H9 (cell line): Measurements from ENCODE around the gene LETM1. TPM values are rescaled to one million over a fixed set of nuclear protein-coding genes. Genes with fewer than 3 reads are reported as not detected.

Experiments used
- DNase-seq: peaks from one replicate; pipeline ENCODE4 v3.0.0-alpha.2; 2017
- H2AFZ ChIP-seq: one replicate; pipeline ENCODE4 v1.6.1; 2013; ENCODE audit warnings: mild to moderate bottlenecking, low read length, control low read depth, moderate library complexity
- H2AK5ac ChIP-seq: 2 replicates; pipeline ENCODE4 v1.6.1; 2013; ENCODE audit warnings: low read length, control low read depth, mixed read lengths; ENCODE audit not compliant: insufficient read length
- H2BK120ac ChIP-seq: one replicate; pipeline ENCODE4 v1.6.1; 2013; ENCODE audit warnings: low read depth, mild to moderate bottlenecking, low read length, control low read depth, inconsistent platforms; ENCODE audit not compliant: poor library complexity, severe bottlenecking
- H2BK12ac ChIP-seq: 2 replicates; pipeline ENCODE4 v1.6.1; 2013; ENCODE audit warnings: low read length, control low read depth, mixed read lengths, low read depth; ENCODE audit not compliant: insufficient read length
- H2BK15ac ChIP-seq: 2 replicates; pipeline ENCODE4 v1.6.1; 2013; ENCODE audit warnings: low read depth, low read length, control low read depth
- H2BK20ac ChIP-seq: one replicate; pipeline ENCODE4 v1.6.1; 2013; ENCODE audit warnings: low read depth, mild to moderate bottlenecking, low read length, control low read depth, inconsistent platforms; ENCODE audit not compliant: poor library complexity, severe bottlenecking
- H2BK5ac ChIP-seq: 2 replicates; pipeline ENCODE4 v1.6.1; 2013; ENCODE audit warnings: low read length, control low read depth, mixed read lengths; ENCODE audit not compliant: insufficient read length
- H3K14ac ChIP-seq: 2 replicates; pipeline ENCODE4 v1.6.1; 2013; ENCODE audit warnings: low read length, control low read depth; ENCODE audit not compliant: insufficient read depth
- H3K18ac ChIP-seq: 2 replicates; pipeline ENCODE4 v1.6.1; 2013; ENCODE audit warnings: low read depth, mild to moderate bottlenecking, mixed read lengths, low read length, control low read depth; ENCODE audit not compliant: insufficient read length
- H3K23ac ChIP-seq: 2 replicates; pipeline ENCODE4 v1.6.1; 2013; ENCODE audit warnings: low read length, control low read depth, mixed read lengths, low read depth; ENCODE audit not compliant: insufficient read length
- H3K23me2 ChIP-seq: 2 replicates; pipeline ENCODE4 v1.6.1; 2013; ENCODE audit warnings: low read depth, mild to moderate bottlenecking, mixed read lengths, low read length, control low read depth; ENCODE audit not compliant: insufficient read length, poor library complexity, severe bottlenecking
- H3K27ac ChIP-seq: 2 replicates; pipeline ENCODE4 v1.5.1; 2013; ENCODE audit warnings: low read length, control low read depth, mixed read lengths, low read depth; ENCODE audit not compliant: insufficient read length
- H3K27me3 ChIP-seq: 2 replicates; pipeline ENCODE4 v1.6.1; 2013; ENCODE audit warnings: low read length, control low read depth, inconsistent platforms; ENCODE audit not compliant: insufficient read depth
- H3K4ac ChIP-seq: 2 replicates; pipeline ENCODE4 v1.6.1; 2013; ENCODE audit warnings: low read depth, mild to moderate bottlenecking, control low read depth, inconsistent platforms, low read length, moderate library complexity
- H3K4me1 ChIP-seq: 2 replicates; pipeline ENCODE4 v1.6.1; 2013; ENCODE audit warnings: low read length, control low read depth, inconsistent platforms; ENCODE audit not compliant: insufficient read depth
- H3K4me2 ChIP-seq: 2 replicates; pipeline ENCODE4 v1.6.1; 2013; ENCODE audit warnings: low read length, control low read depth, mixed read lengths; ENCODE audit not compliant: insufficient read length, insufficient read depth
- H3K56ac ChIP-seq: 2 replicates; pipeline ENCODE4 v1.6.1; 2013; ENCODE audit warnings: low read depth, mild to moderate bottlenecking, mixed read lengths, low read length, control low read depth; ENCODE audit not compliant: insufficient read length
- H3K79me1 ChIP-seq: 2 replicates; pipeline ENCODE4 v1.6.1; 2013; ENCODE audit warnings: low read depth, mild to moderate bottlenecking, moderate library complexity, low read length, control low read depth, inconsistent platforms; ENCODE audit not compliant: insufficient read depth, poor library complexity, severe bottlenecking
- H3K79me2 ChIP-seq: 2 replicates; pipeline ENCODE4 v1.6.1; 2013; ENCODE audit warnings: low read length, control low read depth, inconsistent platforms; ENCODE audit not compliant: insufficient read depth
- H3K9ac ChIP-seq: 2 replicates; pipeline ENCODE4 v1.6.1; 2013; ENCODE audit warnings: low read length, control low read depth, mixed read lengths; ENCODE audit not compliant: insufficient read length; ENCODE audit errors: extremely low read depth
- H3K9me3 ChIP-seq: one replicate; pipeline ENCODE4 v1.6.1; 2013; ENCODE audit warnings: low read depth, low read length, inconsistent platforms; ENCODE audit not compliant: control insufficient read depth
- H3T11ph ChIP-seq: one replicate; pipeline ENCODE4 v1.6.1; 2013; ENCODE audit warnings: mild to moderate bottlenecking, low read length, control low read depth, inconsistent platforms
- H4K20me1 ChIP-seq: one replicate; pipeline ENCODE4 v1.6.1; 2013; ENCODE audit not compliant: control insufficient read depth, insufficient read length, insufficient read depth
- H4K5ac ChIP-seq: 2 replicates; pipeline ENCODE4 v1.6.1; 2013; ENCODE audit warnings: low read depth, mild to moderate bottlenecking, mixed read lengths, low read length, control low read depth; ENCODE audit not compliant: insufficient read length
- H4K8ac ChIP-seq: replicated peaks from 2 replicates; pipeline ENCODE4 v1.6.1; 2013; ENCODE audit warnings: low read length, control low read depth, mixed read lengths, low read depth; ENCODE audit not compliant: insufficient read length
- H4K91ac ChIP-seq: 2 replicates; pipeline ENCODE4 v1.6.1; 2013; ENCODE audit warnings: low read depth, mild to moderate bottlenecking, moderate library complexity, mixed read lengths, low read length, control low read depth; ENCODE audit not compliant: insufficient read length
- H3K27ac Mint-ChIP-seq, 3 experiments: 2 replicates in 2 of 3; 3 replicates in 1 of 3; pipeline ENCODE4 v1.8.0; 2020 to 2021; ENCODE audit warnings: mixed read lengths in 3 of 3, mild to moderate bottlenecking in 1 of 3, moderate library complexity in 1 of 3
- H3K27me3 Mint-ChIP-seq: 2 replicates; pipeline ENCODE4 v1.8.0; 2021; ENCODE audit warnings: low read depth, mild to moderate bottlenecking, moderate library complexity, mixed read lengths
- H3K36me3 Mint-ChIP-seq, 3 experiments: 2 replicates in 2 of 3; 3 replicates in 1 of 3; pipeline ENCODE4 v1.8.0; 2020 to 2021; ENCODE audit warnings: low read depth in 3 of 3, mixed read lengths in 3 of 3; ENCODE audit not compliant: insufficient read depth in 1 of 3
- H3K4me1 Mint-ChIP-seq, 2 experiments: 2 replicates each; pipeline ENCODE4 v1.8.0; 2020; ENCODE audit warnings: mixed read lengths in 2 of 2
- H3K4me3 Mint-ChIP-seq, 2 experiments: 2 replicates in 1 of 2; 3 replicates in 1 of 2; pipeline ENCODE4 v1.8.0; 2020 to 2021; ENCODE audit warnings: mild to moderate bottlenecking in 2 of 2, mixed read lengths in 2 of 2, moderate library complexity in 1 of 2
- H3K9me3 Mint-ChIP-seq, 2 experiments: 2 replicates in 1 of 2; 3 replicates in 1 of 2; pipeline ENCODE4 v1.8.0; 2020; ENCODE audit warnings: mild to moderate bottlenecking in 2 of 2, mixed read lengths in 2 of 2, moderate library complexity in 1 of 2
- CTCF ChIP-seq: fragments of 200-600 bp; sonication (generic); conservative IDR thresholded peaks from 3 replicates; pipeline ENCODE4 v1.8.0; 2021; ENCODE audit warnings: antibody characterized with exemption, mild to moderate bottlenecking
- WGBS: extraction: QIAGEN DNeasy Blood & Tissue Kit; methylation state at CpG from one replicate; pipeline ENCODE4 v1.1.7; 2013; ENCODE audit warnings: missing lambda C conversion rate, low lambda C conversion rate, mixed read lengths; ENCODE audit not compliant: insufficient read length; ENCODE audit errors: extremely low coverage; 5-methylcytosine and 5-hydroxymethylcytosine counted together
- total RNA-seq: library from RNA; stranded (reverse); gene quantifications from 2 replicates; pipeline ENCODE4 v1.2.1, GENCODE V29; 2021

The LETM1 gene
- total RNA-seq, 1 experiment from 2014 or later: 43.4 TPM

GRCh38 chr4:1783970-1784369 lies 72.0 kb downstream of the LETM1 start:
- no peaks in the 10 kb centered on the region for H3K4me1 ChIP-seq
- no peak overlapping the region for H4K8ac ChIP-seq
- no peak overlapping the region for H3K27ac Mint-ChIP-seq
- peak overlapping the region; percentile 24; the same call in 1 of the 2 replicates for H3K14ac ChIP-seq
- no peaks in the 10 kb centered on the region for H3K23me2 ChIP-seq
- no peaks in the 10 kb centered on the region for H3K9me3 Mint-ChIP-seq
- H4K5ac ChIP-seq: no peak overlapping the region
- H2BK15ac ChIP-seq: no peak overlapping the region
- H3K9ac ChIP-seq: no peak overlapping the region
- no CpG with 5 or more reads among the region's 12 CpGs for WGBS
- no peak overlapping the region for H3K4me3 Mint-ChIP-seq
- H4K20me1 ChIP-seq: no peaks in the 10 kb centered on the region
- H2BK12ac ChIP-seq: no peak overlapping the region
- no peak overlapping the region for H2BK20ac ChIP-seq
- H3K36me3 Mint-ChIP-seq: no peaks in the 10 kb centered on the region
- H3K18ac ChIP-seq: no peak overlapping the region
- H2BK120ac ChIP-seq: no peak overlapping the region
- H2AFZ ChIP-seq: no peak overlapping the region
- H3K79me2 ChIP-seq: no peaks in the 10 kb centered on the region
- no peak overlapping the region for H3K27ac ChIP-seq
- no peaks in the 10 kb centered on the region for H3K79me1 ChIP-seq
- H3K27me3 Mint-ChIP-seq: peaks cover 2% of the 10 kb centered on the region
- DNase-seq: no peak
- H3K56ac ChIP-seq: no peak overlapping the region
- no peak overlapping the region for H4K91ac ChIP-seq
- no peak overlapping the region for H2AK5ac ChIP-seq
- no peak for TF ChIP-seq CTCF
- H3K4me2 ChIP-seq: no peak overlapping the region
- no peak overlapping the region for H3T11ph ChIP-seq
- H2BK5ac ChIP-seq: no peak overlapping the region
- no peaks in the 10 kb centered on the region for H3K9me3 ChIP-seq
- no peak overlapping the region for H3K23ac ChIP-seq
- peaks cover 10 to 17% of the 10 kb centered on the region in 2 experiments for H3K4me1 Mint-ChIP-seq
- no peaks in the 10 kb centered on the region for H3K27me3 ChIP-seq
- H3K4ac ChIP-seq: no peak overlapping the region
